NCI-H748 (cell line): ENCODE data around the gene IFNK.

Experiments
- DNase-seq: peaks from one replicate; lab custom pipeline; 2025; ENCODE audit not compliant: unreplicated experiment; lab: John Stamatoyannopoulos, UW

Gene IFNK

DNA sequence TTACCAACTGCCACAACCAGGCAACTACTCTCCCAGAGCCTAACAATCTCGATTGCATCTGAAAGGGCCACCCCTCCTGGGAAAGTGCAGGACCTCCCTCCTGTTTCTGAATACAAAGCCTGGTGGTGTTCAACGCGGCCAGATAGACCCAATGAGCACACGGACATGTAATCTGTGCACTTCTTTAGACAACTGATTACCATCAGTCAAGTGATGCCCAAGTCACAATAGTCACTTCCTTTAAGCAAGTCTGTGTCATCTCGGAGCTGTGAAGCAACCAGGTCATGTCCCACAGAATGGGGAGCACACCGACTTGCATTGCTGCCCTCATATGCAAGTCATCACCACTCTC, 48.5 kb downstream of the IFNK start:
- peak; percentile 83 for DNase-seq

DNA sequence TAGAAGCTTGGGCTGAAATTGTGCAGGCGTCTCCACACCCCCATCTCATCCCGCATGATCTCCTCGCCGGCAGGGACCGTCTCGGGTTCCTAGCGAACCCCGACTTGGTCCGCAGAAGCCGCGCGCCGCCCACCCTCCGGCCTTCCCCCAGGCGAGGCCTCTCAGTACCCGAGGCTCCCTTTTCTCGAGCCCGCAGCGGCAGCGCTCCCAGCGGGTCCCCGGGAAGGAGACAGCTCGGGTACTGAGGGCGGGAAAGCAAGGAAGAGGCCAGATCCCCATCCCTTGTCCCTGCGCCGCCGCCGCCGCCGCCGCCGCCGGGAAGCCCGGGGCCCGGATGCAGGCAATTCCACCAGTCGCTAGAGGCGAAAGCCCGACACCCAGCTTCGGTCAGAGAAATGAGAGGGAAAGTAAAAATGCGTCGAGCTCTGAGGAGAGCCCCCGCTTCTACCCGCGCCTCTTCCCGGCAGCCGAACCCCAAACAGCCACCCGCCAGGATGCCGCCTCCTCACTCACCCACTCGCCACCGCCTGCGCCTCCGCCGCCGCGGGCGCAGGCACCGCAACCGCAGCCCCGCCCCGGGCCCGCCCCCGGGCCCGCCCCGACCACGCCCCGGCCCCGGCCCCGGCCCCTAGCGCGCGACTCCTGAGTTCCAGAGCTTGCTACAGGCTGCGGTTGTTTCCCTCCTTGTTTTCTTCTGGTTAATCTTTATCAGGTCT, 49.0 kb downstream of the IFNK start, which contains the start of gene C9orf72:
TSS of gene C9orf72 (minus strand) at position 564 of the 716 bp plus-strand sequence. CDS start 6,361 bp downstream, outside the sequence.
- peak; percentile 90 for DNase-seq

DNA sequence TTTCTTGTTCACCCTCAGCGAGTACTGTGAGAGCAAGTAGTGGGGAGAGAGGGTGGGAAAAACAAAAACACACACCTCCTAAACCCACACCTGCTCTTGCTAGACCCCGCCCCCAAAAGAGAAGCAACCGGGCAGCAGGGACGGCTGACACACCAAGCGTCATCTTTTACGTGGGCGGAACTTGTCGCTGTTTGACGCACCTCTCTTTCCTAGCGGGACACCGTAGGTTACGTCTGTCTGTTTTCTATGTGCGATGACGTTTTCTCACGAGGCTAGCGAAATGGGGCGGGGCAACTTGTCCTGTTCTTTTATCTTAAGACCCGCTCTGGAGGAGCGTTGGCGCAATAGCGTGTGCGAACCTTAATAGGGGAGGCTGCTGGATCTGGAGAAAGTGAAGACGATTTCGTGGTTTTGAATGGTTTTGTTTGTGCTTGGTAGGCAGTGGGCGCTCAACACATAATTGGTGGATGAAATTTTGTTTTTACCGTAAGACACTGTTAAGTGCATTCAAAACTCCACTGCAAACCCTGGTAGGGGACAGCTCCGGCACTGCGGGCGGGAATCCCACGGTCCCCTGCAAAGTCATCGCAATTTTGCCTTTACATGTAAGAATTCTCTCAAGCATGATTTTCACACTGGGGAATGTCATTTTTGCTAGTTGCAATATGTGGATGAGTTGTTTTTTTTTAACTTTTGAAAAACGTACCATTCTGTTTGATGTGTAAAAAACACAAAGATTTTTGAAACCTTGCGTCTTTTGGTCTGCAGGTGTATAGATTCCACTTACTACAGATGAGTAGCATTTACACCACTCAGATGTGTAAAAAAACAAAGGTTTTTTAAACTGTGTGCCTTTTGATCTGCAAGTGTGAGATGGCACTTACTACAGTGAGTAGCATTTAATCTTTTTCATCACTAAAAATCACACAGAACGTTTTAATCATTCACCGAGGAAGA, 49.8 kb downstream of the IFNK start:
- peak; percentile 100 for DNase-seq
